ENCODE data around the gene KCNIP4. TPM values are rescaled to one million over a fixed set of nuclear protein-coding genes. Genes with fewer than 3 reads are reported as not detected.

The KCNIP4 gene
- total RNA-seq, 1 donor from 2014 or later = not detected

- ATAC-seq = peak; percentile 39 to 47
- TF ChIP-seq CTCF (IDR thresholded peaks at IDR 0.05) = no peak
- H3K9me3 ChIP-seq = no peaks in the 10 kb centered on the region
- no peak overlapping the region for H3K27ac ChIP-seq
- intact Hi-C loops (cut with DNase I) = loop anchor here (10.0 kb wide), 1 partner anchor 256 kb away; no protein-coding TSS in a partner anchor
- no peak overlapping the region for H3K4me3 ChIP-seq
- H3K27me3 ChIP-seq (ENCODE audit: low read depth) = no peaks in the 10 kb centered on the region
- H3K36me3 ChIP-seq = no peaks in the 10 kb centered on the region
- DNase-seq = no peak
- H3K4me1 ChIP-seq = no peaks in the 10 kb centered on the region
These were observed 1267.3 kb downstream of the KCNIP4 start for GRCh38 chr4:20681271-20681670.

GRCh38 chr4:20680736-20681135 lies 1267.8 kb downstream of the KCNIP4 start:
- H3K27me3 ChIP-seq (ENCODE audit: low read depth) = no peaks in the 10 kb centered on the region
- no peaks in the 10 kb centered on the region for H3K36me3 ChIP-seq
- no peak for DNase-seq
- no peak overlapping the region for H3K27ac ChIP-seq
- intact Hi-C loops (cut with DNase I) = loop anchor here (10.0 kb wide), 1 partner anchor 256 kb away; no protein-coding TSS in a partner anchor
- no peak for TF ChIP-seq CTCF (IDR thresholded peaks at IDR 0.05)
- H3K4me1 ChIP-seq = no peaks in the 10 kb centered on the region
- ATAC-seq = no peak
- no peak overlapping the region for H3K4me3 ChIP-seq
- H3K9me3 ChIP-seq = no peaks in the 10 kb centered on the region

- intact Hi-C loops (cut with DNase I) = loop anchor here (10.0 kb wide), 1 partner anchor 255 kb away; no protein-coding TSS in a partner anchor
These were observed 1268.6 kb downstream of the KCNIP4 start for GRCh38 chr4:20679951-20680350.

More at GRCh38 chr4:20679951-20680350, 1268.6 kb downstream of the KCNIP4 start:
- TF ChIP-seq CTCF (IDR thresholded peaks at IDR 0.05) = no peak
- no peak for ATAC-seq
- no peaks in the 10 kb centered on the region for H3K36me3 ChIP-seq
- no peak for DNase-seq
- H3K4me3 ChIP-seq = no peak overlapping the region
- H3K9me3 ChIP-seq = no peaks in the 10 kb centered on the region
- H3K4me1 ChIP-seq = no peaks in the 10 kb centered on the region
- H3K27me3 ChIP-seq (ENCODE audit: low read depth) = no peaks in the 10 kb centered on the region
- no peak overlapping the region for H3K27ac ChIP-seq

Small RNA genes within 50 kb of the gene (microRNA-seq; reads per million reads assigned to microRNA genes)
- gene MIR7978 (ENCODE audit: borderline number of aligned reads) = not detected

Data from lower lobe of right lung (tissue), 2 donors.